ENCODE data around the gene RASGRP3. TPM values are rescaled to one million over a fixed set of nuclear protein-coding genes. Genes with fewer than 3 reads are reported as not detected.

RASGRP3 gene
- total RNA-seq, 2 experiments from 2014 or later, result 11.8 to 13.7 TPM

Other genes starting within 250 kb of the RASGRP3 start
- 10 to 100 TPM; 30.1 to 33.7 TPM for gene FAM98A, start 122.7 kb downstream of the RASGRP3 start, total RNA-seq

Data from activated CD4-positive, alpha-beta T cell treated with anti-CD3 and anti-CD28 coated beads, Interleukin-2, amount 10 ng/mL, durations not matched to agents 7 days and 5 days (primary cell).